ENCODE measurements around the gene IL1R1. TPM values are rescaled to one million over a fixed set of nuclear protein-coding genes. Genes with fewer than 3 reads are reported as not detected.

The IL1R1 gene
- total and polyA plus RNA-seq, 2 of the 4 experiments (the other 2 are of a cell fraction), result 6.5 to 13.8 TPM

DNA sequence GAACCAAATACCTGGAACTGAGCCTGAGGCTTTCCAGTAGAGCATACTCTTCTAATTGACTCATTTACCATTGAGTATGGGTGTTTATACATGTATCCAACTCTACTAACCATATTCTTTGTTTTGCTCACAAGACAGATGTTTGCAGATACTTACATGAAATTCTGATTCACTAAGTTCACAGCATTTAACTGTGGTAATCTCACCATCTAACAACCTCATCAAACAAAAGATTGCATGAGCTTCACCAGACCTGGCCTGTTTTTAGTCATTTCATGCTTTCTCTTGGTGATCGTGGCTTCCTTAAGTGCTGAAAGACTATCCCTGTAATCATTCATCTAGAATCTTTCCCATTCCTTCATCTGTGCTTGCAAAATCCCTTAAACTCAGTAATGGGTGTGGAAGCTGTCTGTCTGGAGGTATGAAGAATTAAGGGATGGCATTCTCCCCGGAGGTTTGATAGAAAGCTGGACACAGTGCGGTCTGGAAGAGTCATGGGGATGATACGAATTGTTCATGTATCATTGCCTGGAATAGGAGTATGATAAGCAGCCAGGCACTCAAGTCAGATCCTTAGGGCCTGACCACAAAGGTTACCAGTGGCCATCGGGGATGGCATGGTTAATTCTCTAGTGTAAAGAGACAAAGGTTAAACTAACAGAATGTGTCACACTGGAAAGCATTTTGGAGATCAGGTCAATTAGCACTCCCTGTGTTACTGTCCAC is 42.0 kb upstream of the IL1R1 start:
- Histone ChIP-seq H2AK5ac (ENCODE audit: low read depth, low read length) (peak overlapping the region; percentile 80; the same call in 1 of the 2 replicates), H3K27ac (ENCODE audit: insufficient read depth, low read length) (peak overlapping the region; percentile 91; the same call in 1 of the 2 replicates), H3K14ac (replicated peaks; ENCODE audit: low read depth, low read length) (peak overlapping the region; percentile 49), H3K9ac (ENCODE audit: low read depth, low read length) (no peak overlapping the region), H3K23ac (ENCODE audit: low read depth, low read length) (peak overlapping the region; percentile 67), H4K5ac (ENCODE audit: low read depth, low read length) (peak overlapping the region; percentile 47), H3K9me1 (ENCODE audit: insufficient read depth, low read length) (peaks cover 3% of the 10 kb centered on the region), H3K79me1 (ENCODE audit: low read depth in 1 of 2, low read length in 2 of 2) (no peaks in the 10 kb centered on the region), H3K18ac (ENCODE audit: low read depth, low read length) (peak overlapping the region; percentile 78), H3K4me2 (ENCODE audit: low read depth, low read length) (peak overlapping the region; percentile 5; the same call in 1 of the 2 replicates), H3K4me1 (ENCODE audit: control insufficient read depth, insufficient read depth, low read length) (peaks cover 18% of the 10 kb centered on the region), H4K8ac (ENCODE audit: low read depth in 2 of 2, low read length in 2 of 2) (peak overlapping the region in 1 of 2 experiments; percentile 45; a peak in 1 of 4 replicates), H2BK120ac (ENCODE audit: low read depth, low read length) (peak overlapping the region; percentile 60; the same call in 1 of the 2 replicates), H3K9me3 (ENCODE audit: control insufficient read depth, insufficient read depth, low read length) (no peaks in the 10 kb centered on the region), H3K27me3 (ENCODE audit: control insufficient read depth, insufficient read depth, low read length) (no peaks in the 10 kb centered on the region), H2BK15ac (ENCODE audit: low read depth, low read length) (peak overlapping the region; percentile 21), H2AK9ac (replicated peaks; ENCODE audit: low read depth, low read length, poor library complexity) (no peak overlapping the region), H2BK20ac (ENCODE audit: low read depth, low read length) (peak overlapping the region; percentile 45; the same call in 1 of the 2 replicates), H4K20me1 (ENCODE audit: insufficient read depth, low read length) (no peaks in the 10 kb centered on the region), H3K56ac (ENCODE audit: extremely low read depth, insufficient read depth, low read length) (no peak overlapping the region), H3K4me3 (ENCODE audit: insufficient read depth, low read depth, low read length) (no peak overlapping the region), H3K4ac (ENCODE audit: low read depth, low read length) (peak overlapping the region; percentile 30; the same call in 1 of the 2 replicates), H2BK5ac (ENCODE audit: low read depth, low read length, poor library complexity, severe bottlenecking) (peak overlapping the region; percentile 63), H3K36me3 (ENCODE audit: control insufficient read depth, insufficient read depth, low read length) (no peaks in the 10 kb centered on the region), H4K91ac (ENCODE audit: insufficient read depth, low read depth, low read length) (peak overlapping the region; percentile 21), H2AFZ (replicated peaks; ENCODE audit: low read length, poor library complexity) (no peak overlapping the region)
- 47% methylated on average over 3 of the region's 5 CpGs; no CpG with 5 or more reads in 1 of the 2 experiments for WGBS, 2 experiments (ENCODE audit: extremely low coverage in 2 of 2, insufficient read length in 1 of 2)
- POLR2A ChIA-PET (ENCODE audit: unreplicated experiment), result no interaction called here
- CTCF ChIA-PET, result no interaction called here
- peak; percentile 28 for ATAC-seq (ENCODE audit: low read depth)
- intact Hi-C loops (cut with micrococcal nuclease) (loop anchor here (5.0 kb wide), 1 partner anchor 68 kb away; no protein-coding TSS in a partner anchor), dilution Hi-C loops (cut with HindIII; ENCODE audit: low sequenced_read_pairs, unreplicated experiment) (no loop called here), in situ Hi-C loops (cut with MboI; ENCODE audit: low sequenced_read_pairs) (no loop called here)
- TF ChIP-seq CEBPB (IDR thresholded peaks at IDR 0.05; ENCODE audit: low read depth, low read length) (peak; percentile 6; the same call in 1 of the 2 replicates), CHD1 (IDR thresholded peaks at IDR 0.05; ENCODE audit: low read depth, low read length) (no peak), POLR2A (IDR thresholded peaks at IDR 0.05; ENCODE audit: low read depth, low read length) (no peak), NFE2L2 (IDR thresholded peaks at IDR 0.05; ENCODE audit: low read depth, low read length) (no peak), RAD21 (IDR thresholded peaks at IDR 0.05; ENCODE audit: low read length) (no peak), BHLHE40 (IDR thresholded peaks at IDR 0.05; ENCODE audit: low read depth, low read length) (no peak), RFX5 (IDR thresholded peaks at IDR 0.05; ENCODE audit: low read depth, low read length) (no peak), RCOR1 (IDR thresholded peaks at IDR 0.05; ENCODE audit: insufficient replicate concordance, low read length) (no peak)
- BruUV-seq (replicated peaks), result no TSS peak
- peak; percentile 74 for DNase-seq

All from IMR-90 (cell line).